HCT116 (cell line): ENCODE data around the gene FSTL4.

Experiments used
- CEBPB ChIP-seq: IDR thresholded peaks from 2 replicates; pipeline ENCODE4 v1.6.1; 2012; ENCODE audit warnings: low read depth
- CTCF ChIP-seq, 3 experiments: fragments of 200-600 bp in 1 of 3; sonication (generic) in 1 of 3; IDR thresholded peaks in 2 of 3; conservative IDR thresholded peaks in 1 of 3; 2 replicates each; pipeline ENCODE4 v1.5.1; 2012 to 2017; ENCODE audit warnings: low read depth in 2 of 3, low read length in 2 of 3, antibody characterized with exemption in 1 of 3, borderline replicate concordance in 1 of 3, control low read depth in 1 of 3, mild to moderate bottlenecking in 1 of 3, mixed read lengths in 1 of 3, mixed run types in 1 of 3, moderate library complexity in 1 of 3; ENCODE audit not compliant: insufficient read depth in 1 of 3
- EZH2 ChIP-seq: fragments of 200-600 bp; sonication (generic); IDR thresholded peaks from 2 replicates; pipeline ENCODE4 v1.6.1; 2017; ENCODE audit warnings: antibody characterized with exemption, mixed run types
- MAX ChIP-seq: IDR thresholded peaks from 2 replicates; pipeline ENCODE4 v1.6.1; 2012
- POLR2A ChIP-seq: IDR thresholded peaks from 2 replicates; pipeline ENCODE4 v1.7.0; 2011; ENCODE audit warnings: borderline replicate concordance; ENCODE audit not compliant: insufficient read depth, insufficient read length; ENCODE audit errors: extremely low read depth
- RAD21 ChIP-seq: IDR thresholded peaks from 2 replicates; pipeline ENCODE4 v1.6.1; 2012; ENCODE audit warnings: low read depth, mild to moderate bottlenecking
- REST ChIP-seq: IDR thresholded peaks from 2 replicates; pipeline ENCODE4 v1.6.1; 2012; ENCODE audit warnings: low read depth
- SIN3A ChIP-seq: IDR thresholded peaks from 2 replicates; pipeline ENCODE4 v1.6.1; 2012; ENCODE audit warnings: low read depth
- SRF ChIP-seq: IDR thresholded peaks from 2 replicates; pipeline ENCODE4 v1.6.1; 2012; ENCODE audit warnings: low read depth
- ZFX ChIP-seq: fragments of 450-650 bp; IDR thresholded peaks from 2 replicates; pipeline ENCODE4 v1.6.1; 2017

- TF ChIP-seq RAD21: no peak
- TF ChIP-seq CEBPB: no peak
- TF ChIP-seq CTCF (IDR thresholded peaks at IDR 0.05 in 2 of 3, conservative IDR thresholded peaks at IDR 0.05 in 1 of 3; ENCODE audit: borderline replicate concordance in 1 of 3, insufficient read depth in 1 of 3, low read depth in 2 of 3, low read length in 2 of 3): no peak
- TF ChIP-seq SIN3A: no peak
- TF ChIP-seq EZH2: no peak
- TF ChIP-seq POLR2A: no peak
- TF ChIP-seq MAX: no peak
- no peak for TF ChIP-seq SRF
- no peak for TF ChIP-seq REST
- no peak for TF ChIP-seq ZFX
These were observed 223.2 kb downstream of the FSTL4 start for GRCh38 chr5:133389066-133389590.
